ENCODE measurements around the gene MAST4.

The MAST4 gene

DNA sequence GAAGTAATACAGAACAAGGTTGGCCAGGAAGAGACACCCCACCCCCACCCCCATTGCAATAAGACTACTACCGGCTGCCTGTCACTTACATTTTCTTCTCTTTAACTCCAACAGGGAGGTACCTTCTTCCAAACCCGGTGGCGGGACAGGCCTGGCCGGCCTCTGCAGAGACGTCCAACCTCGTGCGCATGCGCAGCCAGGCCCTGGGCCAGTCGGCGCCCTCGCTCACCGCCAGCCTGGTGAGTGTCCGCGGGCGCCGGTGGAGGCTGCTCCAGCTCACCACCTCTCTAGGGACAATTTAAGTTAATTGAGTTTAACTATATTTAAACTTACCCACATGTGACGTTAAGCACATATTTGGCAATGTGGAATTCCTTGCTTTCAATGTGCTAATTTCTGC lies 192.4 kb downstream of the MAST4 start:
- H3K9ac ChIP-seq (ENCODE audit: low read length), result no peak overlapping the region
- H3K4me3 ChIP-seq (ENCODE audit: low read depth, low read length), result no peak overlapping the region
- H3K27me3 ChIP-seq (ENCODE audit: control insufficient read depth, insufficient read depth, low read length), result no peaks in the 10 kb centered on the region
- no peak overlapping the region for H3K27ac ChIP-seq (ENCODE audit: low read depth, low read length)
- no peaks in the 10 kb centered on the region for H3K4me1 ChIP-seq (ENCODE audit: control insufficient read depth, insufficient read depth, low read length)
- H3K36me3 ChIP-seq (ENCODE audit: control insufficient read depth, insufficient read depth, low read length), result no peaks in the 10 kb centered on the region
- H3K9me3 ChIP-seq (ENCODE audit: control insufficient read depth, insufficient read depth, low read depth, low read length), result no peaks in the 10 kb centered on the region

DNA sequence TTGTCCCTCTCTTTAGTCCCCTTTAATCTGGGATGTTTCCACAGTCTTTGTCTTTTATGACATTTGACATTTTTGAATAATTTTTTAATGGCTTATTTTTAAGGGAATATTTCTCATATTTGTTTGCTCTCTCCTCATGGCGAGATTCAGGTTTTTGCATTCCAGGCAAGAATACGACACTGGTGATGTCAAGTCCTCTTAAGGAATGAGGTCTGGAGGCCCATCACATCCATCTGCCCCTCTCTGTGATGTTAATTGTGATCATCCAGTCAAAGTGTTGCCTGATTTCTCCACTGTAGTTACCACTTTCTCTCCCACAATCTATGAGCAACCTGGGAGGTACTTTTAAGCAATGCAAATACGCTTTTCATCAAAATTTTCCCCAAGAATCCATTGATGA lies 193.2 kb downstream of the MAST4 start:
- no peak overlapping the region for H3K9ac ChIP-seq (ENCODE audit: low read length)
- H3K36me3 ChIP-seq (ENCODE audit: control insufficient read depth, insufficient read depth, low read length), result no peaks in the 10 kb centered on the region

DNA sequence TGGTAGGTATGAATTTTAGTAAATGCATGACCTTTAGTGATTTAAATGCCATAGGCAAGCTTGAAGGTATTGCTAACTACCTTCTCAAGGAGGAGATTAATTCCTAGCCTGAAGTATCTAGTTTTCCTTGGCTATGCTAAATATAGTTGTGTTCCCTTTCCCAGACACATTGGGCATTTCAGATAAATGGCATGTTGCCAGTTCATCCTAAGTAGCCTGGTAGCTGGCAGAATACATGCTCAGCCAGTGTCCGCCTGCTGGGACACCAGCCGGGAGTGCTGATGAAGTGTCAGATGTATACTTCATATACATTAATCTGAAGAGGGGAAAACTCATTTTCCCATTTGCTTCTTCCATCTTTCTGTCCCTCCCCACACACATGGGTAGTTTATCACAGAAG lies 196.9 kb downstream of the MAST4 start:
- Histone ChIP-seq H3K36me3 (ENCODE audit: control insufficient read depth, insufficient read depth, low read length) (no peaks in the 10 kb centered on the region), H3K27me3 (ENCODE audit: control insufficient read depth, insufficient read depth, low read length) (no peaks in the 10 kb centered on the region), H3K9me3 (ENCODE audit: control insufficient read depth, insufficient read depth, low read depth, low read length) (no peaks in the 10 kb centered on the region), H3K4me3 (ENCODE audit: low read depth, low read length) (no peak overlapping the region), H3K4me1 (ENCODE audit: control insufficient read depth, insufficient read depth, low read length) (no peaks in the 10 kb centered on the region), H3K9ac (ENCODE audit: low read length) (no peak overlapping the region), H3K27ac (ENCODE audit: low read depth, low read length) (no peak overlapping the region)

More for the DNA sequence above, 193.2 kb downstream of the MAST4 start:
- H3K27ac ChIP-seq (ENCODE audit: low read depth, low read length), result no peak overlapping the region
- H3K9me3 ChIP-seq (ENCODE audit: control insufficient read depth, insufficient read depth, low read depth, low read length), result no peaks in the 10 kb centered on the region
- no peak overlapping the region for H3K4me3 ChIP-seq (ENCODE audit: low read depth, low read length)
- H3K27me3 ChIP-seq (ENCODE audit: control insufficient read depth, insufficient read depth, low read length), result no peaks in the 10 kb centered on the region
- no peaks in the 10 kb centered on the region for H3K4me1 ChIP-seq (ENCODE audit: control insufficient read depth, insufficient read depth, low read length)

DNA sequence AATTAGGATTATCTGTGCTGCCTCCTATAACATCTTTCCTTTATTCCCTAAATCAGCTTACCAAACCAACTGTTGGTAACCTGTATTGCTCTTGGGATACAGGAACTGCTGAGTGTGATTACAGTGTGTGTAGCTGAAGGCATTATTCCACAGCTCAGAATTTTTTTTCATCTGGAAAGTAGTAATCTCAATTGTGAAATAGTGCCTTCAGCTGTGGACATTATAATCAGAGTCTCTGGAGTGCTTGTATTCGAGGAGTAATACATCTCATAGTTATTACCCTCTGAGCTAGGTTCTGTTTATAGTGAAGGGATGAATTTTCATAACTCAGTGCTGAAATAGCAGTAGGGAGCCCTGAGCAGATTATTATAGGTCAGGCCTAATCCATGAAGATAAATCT lies 199.5 kb downstream of the MAST4 start:
- Histone ChIP-seq H3K9me3 (ENCODE audit: control insufficient read depth, insufficient read depth, low read depth, low read length) (no peaks in the 10 kb centered on the region), H3K27ac (ENCODE audit: low read depth, low read length) (no peak overlapping the region), H3K36me3 (ENCODE audit: control insufficient read depth, insufficient read depth, low read length) (no peaks in the 10 kb centered on the region), H3K4me1 (ENCODE audit: control insufficient read depth, insufficient read depth, low read length) (no peaks in the 10 kb centered on the region), H3K4me3 (ENCODE audit: low read depth, low read length) (no peak overlapping the region), H3K9ac (ENCODE audit: low read length) (no peak overlapping the region), H3K27me3 (ENCODE audit: control insufficient read depth, insufficient read depth, low read length) (no peaks in the 10 kb centered on the region)

DNA sequence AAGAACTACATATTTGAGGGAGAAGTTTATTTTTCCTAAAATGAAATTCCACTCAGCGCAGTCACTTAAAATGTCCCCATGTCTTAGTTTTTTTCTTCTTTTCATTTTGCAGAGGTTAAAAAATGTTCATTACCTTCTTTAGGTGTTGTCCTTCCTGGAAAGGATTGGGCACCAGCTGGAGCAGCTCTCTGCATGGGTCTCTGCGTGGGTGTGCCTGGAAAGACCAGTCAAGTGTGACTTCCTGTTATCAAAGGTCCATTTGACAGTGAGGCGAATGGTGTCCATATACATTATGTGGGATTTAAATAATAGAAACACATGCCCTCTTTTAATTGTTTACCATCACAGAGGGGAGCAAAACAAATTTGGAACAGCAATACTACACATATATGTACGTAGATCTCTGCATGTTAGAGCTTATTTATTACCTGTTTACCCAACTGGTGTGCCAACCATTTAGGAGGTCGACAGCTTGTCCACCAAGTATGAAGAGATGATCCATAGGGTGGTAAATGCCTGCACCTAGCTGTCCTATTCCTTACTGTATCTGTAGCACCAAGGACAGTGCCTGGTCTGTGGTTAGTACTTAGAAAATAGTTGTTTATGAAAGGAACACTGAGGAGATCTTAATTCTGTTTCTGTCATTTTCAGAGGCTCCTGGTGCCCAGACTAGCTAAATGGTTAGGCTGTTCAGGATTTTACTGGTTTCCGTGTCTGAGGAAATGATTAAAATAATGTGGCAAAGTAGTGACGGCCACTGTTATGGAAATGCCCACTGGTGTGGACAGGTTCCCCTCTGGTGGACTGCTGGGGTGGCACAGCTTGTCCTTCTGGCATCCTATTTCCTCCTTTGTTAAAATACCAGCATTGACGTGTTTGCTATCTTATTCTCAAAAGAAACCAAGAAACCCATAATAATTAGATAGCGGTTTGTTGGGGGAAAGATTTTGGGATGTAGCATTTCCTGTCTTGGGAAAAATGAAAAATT lies 200.4 kb downstream of the MAST4 start:
- no peak overlapping the region for H3K9ac ChIP-seq (ENCODE audit: low read length)
- H3K9me3 ChIP-seq (ENCODE audit: control insufficient read depth, insufficient read depth, low read depth, low read length), result no peaks in the 10 kb centered on the region
- H3K4me1 ChIP-seq (ENCODE audit: control insufficient read depth, insufficient read depth, low read length), result no peaks in the 10 kb centered on the region
- H3K27ac ChIP-seq (ENCODE audit: low read depth, low read length), result no peak overlapping the region
- H3K4me3 ChIP-seq (ENCODE audit: low read depth, low read length), result no peak overlapping the region
- H3K36me3 ChIP-seq (ENCODE audit: control insufficient read depth, insufficient read depth, low read length), result no peaks in the 10 kb centered on the region
- H3K27me3 ChIP-seq (ENCODE audit: control insufficient read depth, insufficient read depth, low read length), result no peaks in the 10 kb centered on the region

DNA sequence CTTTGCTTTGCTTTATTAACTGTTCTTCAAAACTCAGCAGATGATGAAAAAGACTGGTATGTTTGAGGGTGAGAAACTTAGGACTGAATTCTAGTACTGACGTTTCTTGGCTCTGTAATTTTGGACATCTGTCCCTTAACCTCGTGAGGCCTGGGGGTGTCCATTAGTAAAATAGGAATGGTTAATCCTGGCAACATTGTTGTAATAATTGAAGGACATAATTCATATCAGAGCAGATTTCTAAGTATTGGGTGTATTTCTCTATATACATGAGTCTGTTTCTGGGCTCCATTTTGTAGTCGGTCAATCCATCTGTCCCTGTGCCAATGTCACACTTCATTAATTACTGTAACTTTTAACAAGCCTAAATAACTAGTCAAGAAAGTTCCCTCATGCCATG lies 206.7 kb downstream of the MAST4 start:
- H3K4me3 ChIP-seq (ENCODE audit: low read depth, low read length), result no peak overlapping the region
- no peak overlapping the region for H3K9ac ChIP-seq (ENCODE audit: low read length)
- H3K27me3 ChIP-seq (ENCODE audit: control insufficient read depth, insufficient read depth, low read length), result no peaks in the 10 kb centered on the region
- no peak overlapping the region for H3K27ac ChIP-seq (ENCODE audit: low read depth, low read length)
- H3K36me3 ChIP-seq (ENCODE audit: control insufficient read depth, insufficient read depth, low read length), result no peaks in the 10 kb centered on the region
- no peaks in the 10 kb centered on the region for H3K4me1 ChIP-seq (ENCODE audit: control insufficient read depth, insufficient read depth, low read length)
- no peaks in the 10 kb centered on the region for H3K9me3 ChIP-seq (ENCODE audit: control insufficient read depth, insufficient read depth, low read depth, low read length)

DNA sequence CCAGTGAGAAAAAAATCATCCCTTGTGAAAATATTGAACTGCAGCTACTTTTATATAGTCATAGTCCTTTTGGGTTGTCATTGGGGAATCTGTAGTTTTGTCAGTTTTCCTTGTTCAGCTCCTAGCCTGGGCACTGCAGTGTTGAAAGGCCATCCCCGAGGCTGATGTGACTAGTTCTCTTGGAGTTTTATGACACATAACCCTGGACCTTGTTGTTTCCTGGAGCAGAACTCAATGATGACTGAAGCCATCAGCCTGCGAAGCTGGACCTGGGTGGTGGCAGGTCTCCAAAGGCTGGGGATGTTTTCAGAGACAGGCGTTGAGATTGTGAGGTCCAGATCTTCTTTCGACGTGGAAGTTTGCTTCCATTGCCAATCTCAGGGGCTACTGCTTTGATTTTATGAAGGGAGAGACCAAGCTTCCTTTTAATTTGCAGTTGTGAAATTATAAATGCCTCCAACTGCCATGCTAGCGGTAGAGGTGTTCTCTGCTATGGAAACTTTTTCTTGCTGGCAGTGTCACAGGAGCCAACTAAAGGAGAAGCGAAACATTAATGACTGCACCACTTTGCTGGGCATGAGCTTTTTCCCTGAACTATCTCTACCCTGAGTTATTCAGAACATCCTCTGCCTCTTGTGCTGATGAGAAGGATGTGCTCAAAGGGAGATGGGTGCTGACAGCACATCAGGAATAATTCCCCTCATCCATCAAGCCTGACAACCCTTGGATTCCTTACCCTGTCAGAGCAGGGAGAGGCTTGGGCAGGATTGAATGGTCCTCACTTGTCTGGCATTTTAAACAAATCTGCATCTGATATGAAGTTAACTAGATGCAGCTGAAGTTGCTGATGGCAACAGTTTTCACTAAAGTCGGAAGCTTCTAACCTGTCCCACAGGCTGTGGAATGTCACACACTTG lies 209.6 kb downstream of the MAST4 start:
- Histone ChIP-seq H3K9me3 (ENCODE audit: control insufficient read depth, insufficient read depth, low read depth, low read length) (no peaks in the 10 kb centered on the region), H3K27me3 (ENCODE audit: control insufficient read depth, insufficient read depth, low read length) (no peaks in the 10 kb centered on the region), H3K4me3 (ENCODE audit: low read depth, low read length) (no peak overlapping the region), H3K27ac (ENCODE audit: low read depth, low read length) (no peak overlapping the region), H3K4me1 (ENCODE audit: control insufficient read depth, insufficient read depth, low read length) (no peaks in the 10 kb centered on the region), H3K36me3 (ENCODE audit: control insufficient read depth, insufficient read depth, low read length) (no peaks in the 10 kb centered on the region), H3K9ac (ENCODE audit: low read length) (no peak overlapping the region)

DNA sequence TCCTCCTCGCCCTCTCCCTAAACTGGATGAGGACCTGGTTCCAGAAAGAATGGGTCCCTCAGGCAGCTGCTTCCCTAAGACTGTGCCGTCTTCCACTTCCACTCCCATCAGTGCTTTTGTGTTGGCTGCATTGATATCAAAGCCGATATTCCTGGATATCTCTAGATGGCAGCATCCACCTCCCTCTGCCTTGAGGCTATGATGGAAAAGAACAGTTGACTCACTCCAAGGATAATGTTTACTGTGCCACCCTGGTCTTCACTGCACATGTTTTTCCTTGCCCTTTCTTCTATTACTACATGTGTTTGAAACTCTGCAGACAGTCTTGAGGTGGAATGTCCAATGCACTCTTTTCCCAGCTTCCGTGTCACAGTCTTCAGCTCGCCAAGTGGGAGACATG lies 211.6 kb downstream of the MAST4 start:
- Histone ChIP-seq H3K27me3 (ENCODE audit: control insufficient read depth, insufficient read depth, low read length) (no peaks in the 10 kb centered on the region), H3K27ac (ENCODE audit: low read depth, low read length) (no peak overlapping the region), H3K9ac (ENCODE audit: low read length) (no peak overlapping the region), H3K36me3 (ENCODE audit: control insufficient read depth, insufficient read depth, low read length) (no peaks in the 10 kb centered on the region), H3K9me3 (ENCODE audit: control insufficient read depth, insufficient read depth, low read depth, low read length) (no peaks in the 10 kb centered on the region), H3K4me1 (ENCODE audit: control insufficient read depth, insufficient read depth, low read length) (peaks cover 10% of the 10 kb centered on the region; the same call in 1 of the 2 replicates), H3K4me3 (ENCODE audit: low read depth, low read length) (no peak overlapping the region)

DNA sequence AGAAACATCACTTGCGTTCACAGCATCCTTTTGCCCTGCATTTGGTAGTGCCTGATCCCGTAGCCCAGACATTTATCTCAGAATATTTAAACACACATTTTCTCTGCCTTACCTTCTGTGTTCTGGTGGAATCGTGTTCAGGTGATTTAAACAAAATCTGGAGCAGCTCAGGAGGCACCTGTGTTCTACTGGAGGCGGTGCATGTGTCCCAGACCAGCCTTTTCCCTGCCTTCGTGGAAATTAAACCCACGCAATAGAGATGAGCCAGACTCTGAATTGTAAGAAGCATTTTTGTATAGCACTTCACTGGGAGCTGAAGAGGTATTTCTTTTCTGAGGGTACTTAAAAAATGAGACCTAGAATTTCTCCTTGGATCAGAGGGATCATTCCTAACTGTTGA lies 212.5 kb downstream of the MAST4 start:
- no peak overlapping the region for H3K27ac ChIP-seq (ENCODE audit: low read depth, low read length)

DNA sequence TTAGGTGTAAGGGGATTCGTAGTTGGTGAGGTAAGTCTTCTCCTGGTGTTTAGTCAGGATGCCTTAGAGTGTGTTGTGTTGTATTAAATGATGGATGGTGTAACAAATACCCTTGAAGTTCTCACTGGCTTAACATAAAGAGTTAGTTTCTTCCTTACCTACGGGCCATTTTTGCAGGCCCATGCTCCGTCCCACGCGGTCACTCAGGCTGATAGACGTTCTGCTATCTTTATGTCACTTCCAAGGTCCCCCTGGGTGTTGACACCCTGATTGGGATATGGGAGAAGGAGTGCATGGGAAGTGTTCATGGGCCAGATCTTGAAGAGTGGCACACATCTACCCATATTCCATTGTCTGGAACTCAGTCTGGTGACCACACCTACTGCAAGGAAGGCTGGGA lies 214.0 kb downstream of the MAST4 start:
- H3K9ac ChIP-seq (ENCODE audit: low read length), result no peak overlapping the region
- no peaks in the 10 kb centered on the region for H3K36me3 ChIP-seq (ENCODE audit: control insufficient read depth, insufficient read depth, low read length)
- H3K27ac ChIP-seq (ENCODE audit: low read depth, low read length), result no peak overlapping the region
- H3K9me3 ChIP-seq (ENCODE audit: control insufficient read depth, insufficient read depth, low read depth, low read length), result no peaks in the 10 kb centered on the region
- H3K4me1 ChIP-seq (ENCODE audit: control insufficient read depth, insufficient read depth, low read length), result peaks cover 19% of the 10 kb centered on the region
- H3K4me3 ChIP-seq (ENCODE audit: low read depth, low read length), result no peak overlapping the region
- H3K27me3 ChIP-seq (ENCODE audit: control insufficient read depth, insufficient read depth, low read length), result no peaks in the 10 kb centered on the region

More for the DNA sequence above, 212.5 kb downstream of the MAST4 start:
- Histone ChIP-seq H3K9me3 (ENCODE audit: control insufficient read depth, insufficient read depth, low read depth, low read length) (no peaks in the 10 kb centered on the region), H3K27me3 (ENCODE audit: control insufficient read depth, insufficient read depth, low read length) (no peaks in the 10 kb centered on the region), H3K4me3 (ENCODE audit: low read depth, low read length) (no peak overlapping the region), H3K4me1 (ENCODE audit: control insufficient read depth, insufficient read depth, low read length) (peaks cover 12% of the 10 kb centered on the region; the same call in 1 of the 2 replicates), H3K9ac (ENCODE audit: low read length) (no peak overlapping the region), H3K36me3 (ENCODE audit: control insufficient read depth, insufficient read depth, low read length) (no peaks in the 10 kb centered on the region)

DNA sequence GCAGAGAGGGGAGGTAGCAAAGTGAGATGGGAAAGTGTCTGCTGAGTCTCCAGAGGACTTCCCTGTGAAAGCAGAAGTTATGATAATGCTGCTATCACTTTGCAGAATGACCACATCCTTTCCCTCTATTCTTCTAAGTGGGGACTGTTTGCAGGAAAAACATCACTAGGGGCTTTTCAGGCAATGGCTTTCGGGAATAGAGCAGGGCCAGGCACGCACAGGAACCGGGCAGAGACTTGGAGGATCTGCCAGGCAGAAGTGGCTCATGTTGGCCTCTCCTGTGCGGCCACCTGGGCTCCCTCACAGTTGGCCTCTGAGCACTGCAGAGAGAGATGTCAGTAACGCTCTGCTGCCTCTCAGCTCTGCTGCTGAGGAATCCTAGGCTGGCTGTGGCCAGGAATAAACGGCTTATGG lies 214.7 kb downstream of the MAST4 start:
- Histone ChIP-seq H3K27ac (ENCODE audit: low read depth, low read length) (no peak overlapping the region), H3K9ac (ENCODE audit: low read length) (no peak overlapping the region), H3K4me1 (ENCODE audit: control insufficient read depth, insufficient read depth, low read length) (peaks cover 19% of the 10 kb centered on the region)

More for the DNA sequence above, 214.7 kb downstream of the MAST4 start:
- no peaks in the 10 kb centered on the region for H3K27me3 ChIP-seq (ENCODE audit: control insufficient read depth, insufficient read depth, low read length)
- H3K9me3 ChIP-seq (ENCODE audit: control insufficient read depth, insufficient read depth, low read depth, low read length), result no peaks in the 10 kb centered on the region
- no peak overlapping the region for H3K4me3 ChIP-seq (ENCODE audit: low read depth, low read length)
- no peaks in the 10 kb centered on the region for H3K36me3 ChIP-seq (ENCODE audit: control insufficient read depth, insufficient read depth, low read length)

Data from HUES6 (cell line).